HG03460 (cell line): ENCODE results near the gene KRAS.

Source experiments
- ATAC-seq: cut with Tn5 transposase; IDR thresholded peaks from one replicate; pipeline ENCODE4 v1.9.1; 2021; ENCODE audit not compliant: unreplicated experiment

KRAS gene

GRCh38 chr12:25256826-25257225, 6.1 kb upstream of the KRAS start:
- ATAC-seq: no peak

GRCh38 chr12:25256005-25256404, 5.3 kb upstream of the KRAS start:
- ATAC-seq: no peak

- no peak for ATAC-seq
These were observed 3.6 kb upstream of the KRAS start for GRCh38 chr12:25254271-25254880.

- ATAC-seq: no peak
These were observed 2.8 kb upstream of the KRAS start for GRCh38 chr12:25253371-25254068.

GRCh38 chr12:25252946-25253345, 2.2 kb upstream of the KRAS start:
- ATAC-seq: no peak

- ATAC-seq: no peak
These were observed 1.0 kb upstream of the KRAS start for GRCh38 chr12:25251769-25252168.

GRCh38 chr12:25249931-25250738, 594 bp downstream of the KRAS start:
- ATAC-seq: peak; percentile 40

- no peak for ATAC-seq
These were observed 2.0 kb downstream of the KRAS start for GRCh38 chr12:25248732-25249131.

- ATAC-seq: no peak
These were observed 2.6 kb downstream of the KRAS start for GRCh38 chr12:25248137-25248536.

GRCh38 chr12:25245491-25245890, 5.2 kb downstream of the KRAS start:
- ATAC-seq: no peak

- no peak for ATAC-seq
These were observed 7.1 kb downstream of the KRAS start for GRCh38 chr12:25243680-25243990.

- ATAC-seq: no peak
These were observed 7.6 kb downstream of the KRAS start for GRCh38 chr12:25242981-25243679.

- peak; percentile 72 for ATAC-seq
These were observed 9.3 kb downstream of the KRAS start for GRCh38 chr12:25241167-25242020.

GRCh38 chr12:25236626-25237025, 14.1 kb downstream of the KRAS start:
- ATAC-seq: no peak

GRCh38 chr12:25236190-25236589, 14.5 kb downstream of the KRAS start:
- ATAC-seq: no peak

- ATAC-seq: no peak
These were observed 37.4 kb downstream of the KRAS start for GRCh38 chr12:25213338-25213737.

GRCh38 chr12:25208554-25208953, 42.2 kb downstream of the KRAS start:
- no peak for ATAC-seq

GRCh38 chr12:25207846-25208245, 42.9 kb downstream of the KRAS start:
- no peak for ATAC-seq

GRCh38 chr12:25207411-25207810, 43.3 kb downstream of the KRAS start:
- ATAC-seq: no peak

- no peak for ATAC-seq
These were observed 48.6 kb downstream of the KRAS start for GRCh38 chr12:25202137-25202536.

- ATAC-seq: no peak
These were observed 50.0 kb downstream of the KRAS start for GRCh38 chr12:25200703-25201102.
